NT2/D1 (cell line): ENCODE data around the gene TNN.

Source experiments
- YY1 ChIP-seq: IDR thresholded peaks from 2 replicates; pipeline ENCODE4 v1.6.1; 2011; ENCODE audit not compliant: insufficient read length, insufficient read depth
- ZNF274 ChIP-seq: IDR thresholded peaks from 2 replicates; pipeline ENCODE4 v1.6.1; 2011; ENCODE audit warnings: mild to moderate bottlenecking, low read depth, low read length

- no peak for TF ChIP-seq YY1
- TF ChIP-seq ZNF274, result no peak
Observed at GRCh38 chr1:175019524-175019923, 48.1 kb upstream of the TNN start.
